Hematopoietic multipotent progenitor cell treated with erythropoietin and hydrocortisone succinate and interleukin-3 and kit ligand, for 8 days (in vitro differentiated cells): ENCODE results near the gene USP48.

Experiments
- DNase-seq: peaks from one replicate; pipeline ENCODE4 v3.0.0-alpha.2; 2015

USP48 gene

GRCh38 chr1:21736876-21737275 lies 46.1 kb downstream of the USP48 start:
- no peak for DNase-seq

GRCh38 chr1:21736011-21736410 lies 46.9 kb downstream of the USP48 start:
- no peak for DNase-seq

- no peak for DNase-seq
Measured at GRCh38 chr1:21734526-21734925, 48.4 kb downstream of the USP48 start.

GRCh38 chr1:21732664-21733063 lies 50.3 kb downstream of the USP48 start:
- DNase-seq, result no peak

DNA sequence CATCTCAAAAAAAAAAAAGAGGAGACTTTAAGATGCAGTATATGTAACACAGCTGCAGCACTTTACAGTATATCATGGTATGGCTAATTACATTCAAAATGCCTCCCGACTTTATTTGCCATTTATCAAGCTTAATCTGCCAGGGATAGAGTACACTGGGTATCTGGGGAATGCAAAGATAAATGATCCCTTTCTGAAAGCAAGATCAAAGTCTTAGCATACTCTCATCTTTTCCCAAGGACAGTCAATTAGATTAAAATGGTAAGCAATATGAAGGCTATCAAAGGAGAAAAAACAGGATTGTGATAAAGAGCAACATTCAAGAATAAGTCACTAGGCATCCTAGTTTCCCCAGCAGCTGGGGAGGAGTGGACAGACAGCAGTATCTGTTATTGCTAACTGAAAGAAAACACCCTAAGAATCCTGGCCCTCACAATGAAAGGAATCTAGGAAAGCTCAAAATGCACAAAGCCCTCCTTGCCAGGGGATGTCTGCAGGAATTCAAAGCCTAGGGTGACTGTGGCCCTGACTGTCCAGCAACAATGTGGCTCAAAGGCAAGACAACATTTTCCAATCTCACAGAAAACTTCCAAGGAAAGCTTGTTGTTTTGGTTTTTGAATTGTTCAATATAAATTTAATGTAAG lies 57.1 kb downstream of the USP48 start:
- no peak for DNase-seq

DNA sequence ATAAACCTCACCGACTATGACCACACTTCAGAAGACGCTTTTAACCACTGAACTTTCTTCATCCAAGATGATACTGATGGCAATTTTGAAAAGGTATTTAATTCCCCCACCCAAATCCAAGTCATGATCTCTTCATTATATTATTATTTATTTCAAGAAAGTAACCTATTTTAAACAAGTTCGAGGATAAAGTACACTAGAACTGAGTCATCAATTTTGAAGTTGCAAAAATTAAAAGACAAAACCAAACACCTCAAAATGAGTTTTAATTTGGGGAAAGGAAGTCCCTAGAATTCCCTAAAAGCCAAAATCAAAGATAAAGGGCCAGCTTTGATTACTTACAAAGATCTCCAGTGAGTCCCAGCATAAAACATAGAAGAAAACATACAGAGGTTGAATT lies 58.4 kb downstream of the USP48 start:
- no peak for DNase-seq

- DNase-seq, result peak; percentile 24
Measured at GRCh38 chr1:21724098-21724497, 58.9 kb downstream of the USP48 start.

GRCh38 chr1:21721295-21721985 lies 61.5 kb downstream of the USP48 start:
- DNase-seq, result peak; percentile 64

DNA sequence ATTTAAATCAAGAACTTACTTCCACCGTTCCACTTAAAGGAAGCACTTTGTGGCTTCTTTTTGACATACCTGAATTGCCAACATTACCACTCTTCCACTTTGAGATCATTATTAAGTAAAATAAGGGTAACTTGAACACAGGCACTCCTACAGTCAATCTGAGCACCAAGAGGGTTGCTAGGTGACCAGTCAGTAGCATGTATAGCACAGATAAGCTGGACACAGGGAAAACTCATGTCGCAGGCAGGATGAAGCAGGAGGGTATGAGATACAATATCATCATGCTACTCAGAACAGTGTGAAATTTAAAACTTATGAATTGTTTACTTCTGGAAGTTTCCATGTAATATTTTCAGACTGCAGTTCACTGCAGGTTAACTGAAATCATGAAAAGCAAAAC lies 66.8 kb downstream of the USP48 start:
- DNase-seq, result peak; percentile 36

- DNase-seq, result no peak
Measured at GRCh38 chr1:21707891-21708290, 75.1 kb downstream of the USP48 start.

- no peak for DNase-seq
Measured at GRCh38 chr1:21707086-21707840, 75.7 kb downstream of the USP48 start.

GRCh38 chr1:21706151-21706835 lies 76.7 kb downstream of the USP48 start:
- DNase-seq, result no peak

GRCh38 chr1:21705303-21705980 lies 77.5 kb downstream of the USP48 start:
- DNase-seq, result no peak

DNA sequence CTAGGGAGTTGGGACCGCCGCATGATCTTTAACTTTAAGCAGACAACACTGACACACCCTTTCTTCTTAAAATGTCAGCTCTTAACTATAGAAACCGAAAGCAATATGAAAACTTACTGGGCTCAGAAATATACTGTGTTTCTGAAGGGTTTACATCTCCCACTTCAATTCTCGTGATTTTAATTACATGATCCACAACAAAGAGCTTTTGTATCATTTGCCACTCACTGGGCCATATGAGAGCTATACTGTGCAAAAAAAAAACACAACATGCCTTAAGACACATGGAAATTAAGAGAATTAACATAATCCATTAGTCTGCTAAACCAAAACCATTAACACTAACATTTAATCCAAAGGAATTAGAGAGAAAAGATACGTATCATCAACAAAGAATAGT lies 78.8 kb downstream of the USP48 start:
- DNase-seq, result peak; percentile 34

DNA sequence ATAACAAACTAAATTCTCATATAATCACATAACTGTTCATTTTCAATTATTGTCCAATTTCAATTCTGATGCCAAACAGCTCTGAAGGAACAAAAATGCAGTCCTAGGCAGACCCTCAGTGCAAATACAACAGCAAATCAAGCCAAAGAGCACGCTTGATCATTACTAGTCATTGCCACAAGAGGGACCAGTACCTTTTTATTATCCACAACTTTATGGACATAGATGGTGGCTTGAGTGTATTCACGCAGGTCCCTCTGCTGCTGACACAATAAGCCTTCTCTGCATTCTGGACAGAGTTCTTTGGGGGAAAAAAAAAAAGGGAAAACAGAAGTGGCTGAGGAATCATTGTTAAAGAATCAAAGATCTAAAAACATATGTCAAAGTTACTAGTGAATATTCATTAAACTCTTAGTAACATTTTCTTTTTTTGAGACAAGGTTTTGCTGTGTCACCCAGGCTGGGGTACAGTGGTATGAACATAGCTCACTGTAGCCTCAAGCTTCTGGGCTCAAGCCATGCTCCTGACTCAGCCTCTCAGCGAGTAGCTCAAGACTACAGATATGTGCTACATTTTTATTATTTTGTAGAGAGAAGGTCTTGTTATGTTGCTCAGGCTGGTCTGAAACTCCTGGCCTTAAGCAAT lies 79.5 kb downstream of the USP48 start:
- DNase-seq, result peak; percentile 83

- DNase-seq, result no peak
Measured at GRCh38 chr1:21702780-21703179, 80.2 kb downstream of the USP48 start.

GRCh38 chr1:21701401-21701800 lies 81.5 kb downstream of the USP48 start:
- no peak for DNase-seq

DNA sequence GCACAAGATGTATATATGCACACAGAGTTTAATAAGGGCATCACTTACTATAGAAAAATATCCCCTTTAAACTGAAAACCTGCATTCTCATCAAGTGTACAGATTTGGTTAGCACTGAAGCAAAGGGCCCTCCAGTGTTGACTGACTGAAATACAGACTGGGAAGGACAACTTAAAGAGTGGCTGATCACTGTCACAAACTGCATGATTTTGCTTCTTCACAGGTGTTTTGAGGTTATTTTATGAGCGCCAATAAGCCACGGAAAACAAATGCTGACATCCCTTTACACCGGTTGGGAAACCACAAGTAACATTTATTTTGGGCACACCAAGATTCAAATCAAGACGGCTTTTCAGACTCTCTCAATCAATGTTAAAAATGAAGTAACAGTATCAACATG lies 82.9 kb downstream of the USP48 start:
- DNase-seq, result no peak

- no peak for DNase-seq
Measured at GRCh38 chr1:21696931-21697330, 86.0 kb downstream of the USP48 start.

DNA sequence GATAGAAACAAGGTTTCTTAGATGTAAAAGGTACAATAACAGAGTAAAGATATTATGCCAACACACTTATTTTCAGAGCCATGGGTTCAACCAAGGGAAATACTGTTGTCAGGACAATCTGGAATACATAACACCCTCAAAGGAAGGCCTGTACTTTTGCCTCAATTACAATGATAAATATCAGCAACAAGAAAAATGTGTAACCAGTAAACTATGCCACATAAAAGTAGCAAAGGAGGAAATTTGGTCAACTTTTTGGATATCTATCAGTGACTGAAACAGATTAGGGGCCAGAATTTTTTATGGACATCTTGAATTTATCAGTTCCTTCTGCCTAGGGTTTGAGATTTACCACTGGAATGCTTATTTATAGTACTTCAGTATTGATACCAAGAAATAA lies 89.2 kb downstream of the USP48 start:
- no peak for DNase-seq

GRCh38 chr1:21691739-21692138 lies 91.2 kb downstream of the USP48 start:
- no peak for DNase-seq

- no peak for DNase-seq
Measured at GRCh38 chr1:21689661-21690372, 93.1 kb downstream of the USP48 start.
